Smooth muscle cell (in vitro differentiated cells): ENCODE data around the gene INF2. TPM values are rescaled to one million over a fixed set of nuclear protein-coding genes. Genes with fewer than 3 reads are reported as not detected.

ENCODE experiments used
- DNase-seq: peaks from one replicate; lab custom pipeline; 2025; ENCODE audit not compliant: unreplicated experiment; lab: John Stamatoyannopoulos, UW
- H2AFZ ChIP-seq: fragments of 200-600 bp; sonication (generic); 2 replicates; pipeline ENCODE4 v1.6.0; 2016; ENCODE audit warnings: antibody characterized with exemption, low read depth, mild to moderate bottlenecking
- H3F3A ChIP-seq: fragments of 200-600 bp; sonication (generic); 2 replicates; pipeline ENCODE4 v1.6.0; 2017; ENCODE audit warnings: antibody characterized with exemption, low read depth
- H3K27ac ChIP-seq: fragments of 200-600 bp; sonication (generic); 2 replicates; pipeline ENCODE4 v1.5.1; 2016; ENCODE audit warnings: low read depth, mild to moderate bottlenecking
- H3K27me3 ChIP-seq: fragments of 200-600 bp; sonication (generic); 2 replicates; pipeline ENCODE4 v1.6.1; 2016; ENCODE audit warnings: low read depth, mild to moderate bottlenecking
- H3K36me3 ChIP-seq: fragments of 200-600 bp; sonication (generic); 2 replicates; pipeline ENCODE4 v1.5.1; 2016; ENCODE audit warnings: low read depth
- H3K4me1 ChIP-seq: fragments of 200-600 bp; sonication (generic); 2 replicates; pipeline ENCODE4 v1.5.1; 2016; ENCODE audit warnings: low read depth
- H3K4me2 ChIP-seq: fragments of 200-600 bp; sonication (generic); 2 replicates; pipeline ENCODE4 v1.6.0; 2016; ENCODE audit warnings: mild to moderate bottlenecking
- H3K4me3 ChIP-seq: fragments of 200-600 bp; sonication (generic); 2 replicates; pipeline ENCODE4 v1.5.1; 2016; ENCODE audit warnings: mild to moderate bottlenecking
- H3K79me2 ChIP-seq: fragments of 200-600 bp; sonication (generic); 2 replicates; pipeline ENCODE4 v1.6.0; 2016; ENCODE audit warnings: low read depth, mild to moderate bottlenecking
- H3K9ac ChIP-seq: fragments of 200-600 bp; sonication (generic); 2 replicates; pipeline ENCODE4 v1.6.0; 2016; ENCODE audit warnings: low read depth
- H3K9me3 ChIP-seq: fragments of 200-600 bp; sonication (generic); replicated peaks from 2 replicates; pipeline ENCODE4 v1.5.1; 2016; ENCODE audit warnings: low read depth
- H4K20me1 ChIP-seq: fragments of 200-600 bp; sonication (generic); 2 replicates; pipeline ENCODE4 v1.6.0; 2016; ENCODE audit warnings: low read depth
- WGBS: methylation state at CpG from one replicate; pipeline ENCODE4 v1.1.7; 2016; ENCODE audit warnings: low lambda C conversion rate; 5-methylcytosine and 5-hydroxymethylcytosine counted together
- polyA plus RNA-seq: library from polyadenylated mRNA; unstranded; fragments of >200 nt; fragmentation: Nextera tagmentation; extraction: Ambion mirVana; gene quantifications from 2 replicates; pipeline ENCODE4 v1.2.1, GENCODE V29; 2016
- total RNA-seq: library from RNA; depleted of rRNA; stranded (reverse); fragments of >200 nt; gene quantifications from 2 replicates; pipeline ENCODE4 v1.2.3, GENCODE V29; 2014
- TF ChIP-seq, protein P1 (sequence below): fragments of 200-600 bp; sonication (generic); IDR thresholded peaks from 2 replicates; pipeline ENCODE4 v1.5.1; 2017; ENCODE audit warnings: borderline replicate concordance, mild to moderate bottlenecking, antibody characterized with exemption; ENCODE audit not compliant: insufficient read depth, poor library complexity, severe bottlenecking

Gene INF2
- total and polyA plus RNA-seq, 2 experiments from 2014 or later = 19.9 to 29.8 TPM

DNA sequence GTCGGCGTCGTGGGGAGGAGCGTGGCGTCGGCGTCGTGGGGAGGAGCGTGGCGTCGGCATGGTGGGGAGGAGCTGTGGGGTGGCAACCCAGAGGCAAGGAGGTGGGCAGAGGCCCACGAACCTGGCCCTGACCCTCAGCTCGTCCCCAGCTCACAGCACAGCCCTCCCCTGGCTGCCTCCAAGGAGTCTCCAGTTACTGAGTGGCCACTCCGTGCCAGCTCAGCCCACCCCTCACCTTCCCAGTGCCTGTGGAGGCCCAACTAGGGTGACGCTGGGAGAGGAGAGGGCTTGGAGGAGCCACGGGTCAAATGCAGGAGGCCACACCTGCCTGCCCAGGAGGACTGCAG lies 40.4 kb downstream of the INF2 start:
- TF ChIP-seq, protein P1, sequence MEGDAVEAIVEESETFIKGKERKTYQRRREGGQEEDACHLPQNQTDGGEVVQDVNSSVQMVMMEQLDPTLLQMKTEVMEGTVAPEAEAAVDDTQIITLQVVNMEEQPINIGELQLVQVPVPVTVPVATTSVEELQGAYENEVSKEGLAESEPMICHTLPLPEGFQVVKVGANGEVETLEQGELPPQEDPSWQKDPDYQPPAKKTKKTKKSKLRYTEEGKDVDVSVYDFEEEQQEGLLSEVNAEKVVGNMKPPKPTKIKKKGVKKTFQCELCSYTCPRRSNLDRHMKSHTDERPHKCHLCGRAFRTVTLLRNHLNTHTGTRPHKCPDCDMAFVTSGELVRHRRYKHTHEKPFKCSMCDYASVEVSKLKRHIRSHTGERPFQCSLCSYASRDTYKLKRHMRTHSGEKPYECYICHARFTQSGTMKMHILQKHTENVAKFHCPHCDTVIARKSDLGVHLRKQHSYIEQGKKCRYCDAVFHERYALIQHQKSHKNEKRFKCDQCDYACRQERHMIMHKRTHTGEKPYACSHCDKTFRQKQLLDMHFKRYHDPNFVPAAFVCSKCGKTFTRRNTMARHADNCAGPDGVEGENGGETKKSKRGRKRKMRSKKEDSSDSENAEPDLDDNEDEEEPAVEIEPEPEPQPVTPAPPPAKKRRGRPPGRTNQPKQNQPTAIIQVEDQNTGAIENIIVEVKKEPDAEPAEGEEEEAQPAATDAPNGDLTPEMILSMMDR = no peak
- Histone ChIP-seq H3K4me3 (no peak overlapping the region), H3F3A (no peaks in the 10 kb centered on the region), H3K79me2 (no peaks in the 10 kb centered on the region), H3K27me3 (no peaks in the 10 kb centered on the region), H4K20me1 (no peaks in the 10 kb centered on the region), H3K9me3 (no peaks in the 10 kb centered on the region), H2AFZ (no peak overlapping the region), H3K9ac (no peak overlapping the region), H3K36me3 (no peaks in the 10 kb centered on the region), H3K4me2 (no peak overlapping the region), H3K27ac (no peak overlapping the region), H3K4me1 (peaks cover 7% of the 10 kb centered on the region)
- DNase-seq = no peak
- 83% methylated on average over 4 of the region's 16 CpGs for WGBS

DNA sequence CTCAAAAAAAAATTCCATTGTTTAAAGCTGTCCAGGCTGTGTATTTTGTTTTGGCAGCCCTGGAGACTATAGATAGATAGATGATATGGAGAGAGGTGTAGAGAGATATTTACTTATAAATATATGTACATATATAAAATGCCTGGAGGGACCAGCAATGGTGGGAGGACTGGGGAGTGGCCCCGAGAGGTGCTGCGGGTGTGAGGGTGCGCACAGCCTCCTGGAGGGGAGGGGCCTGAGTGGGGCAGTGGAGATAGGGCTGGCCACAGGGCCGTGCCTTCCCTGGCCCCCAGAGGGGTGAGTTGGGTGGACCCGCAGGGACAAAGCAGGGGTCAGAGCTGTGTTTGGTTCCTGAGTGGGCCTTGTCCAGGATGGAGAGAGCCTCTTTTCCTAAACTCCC lies 41.1 kb downstream of the INF2 start:
- 82% methylated on average over 5 of the region's 5 CpGs for WGBS
- Histone ChIP-seq H3K4me1 (no peaks in the 10 kb centered on the region), H3K9ac (no peak overlapping the region), H3K4me2 (no peak overlapping the region), H3K4me3 (no peak overlapping the region), H3F3A (no peaks in the 10 kb centered on the region), H3K27ac (no peak overlapping the region), H2AFZ (no peak overlapping the region), H3K27me3 (no peaks in the 10 kb centered on the region), H3K9me3 (no peaks in the 10 kb centered on the region), H4K20me1 (no peaks in the 10 kb centered on the region), H3K79me2 (no peaks in the 10 kb centered on the region), H3K36me3 (no peaks in the 10 kb centered on the region)
- no peak for DNase-seq
- TF ChIP-seq, protein P1 = no peak

DNA sequence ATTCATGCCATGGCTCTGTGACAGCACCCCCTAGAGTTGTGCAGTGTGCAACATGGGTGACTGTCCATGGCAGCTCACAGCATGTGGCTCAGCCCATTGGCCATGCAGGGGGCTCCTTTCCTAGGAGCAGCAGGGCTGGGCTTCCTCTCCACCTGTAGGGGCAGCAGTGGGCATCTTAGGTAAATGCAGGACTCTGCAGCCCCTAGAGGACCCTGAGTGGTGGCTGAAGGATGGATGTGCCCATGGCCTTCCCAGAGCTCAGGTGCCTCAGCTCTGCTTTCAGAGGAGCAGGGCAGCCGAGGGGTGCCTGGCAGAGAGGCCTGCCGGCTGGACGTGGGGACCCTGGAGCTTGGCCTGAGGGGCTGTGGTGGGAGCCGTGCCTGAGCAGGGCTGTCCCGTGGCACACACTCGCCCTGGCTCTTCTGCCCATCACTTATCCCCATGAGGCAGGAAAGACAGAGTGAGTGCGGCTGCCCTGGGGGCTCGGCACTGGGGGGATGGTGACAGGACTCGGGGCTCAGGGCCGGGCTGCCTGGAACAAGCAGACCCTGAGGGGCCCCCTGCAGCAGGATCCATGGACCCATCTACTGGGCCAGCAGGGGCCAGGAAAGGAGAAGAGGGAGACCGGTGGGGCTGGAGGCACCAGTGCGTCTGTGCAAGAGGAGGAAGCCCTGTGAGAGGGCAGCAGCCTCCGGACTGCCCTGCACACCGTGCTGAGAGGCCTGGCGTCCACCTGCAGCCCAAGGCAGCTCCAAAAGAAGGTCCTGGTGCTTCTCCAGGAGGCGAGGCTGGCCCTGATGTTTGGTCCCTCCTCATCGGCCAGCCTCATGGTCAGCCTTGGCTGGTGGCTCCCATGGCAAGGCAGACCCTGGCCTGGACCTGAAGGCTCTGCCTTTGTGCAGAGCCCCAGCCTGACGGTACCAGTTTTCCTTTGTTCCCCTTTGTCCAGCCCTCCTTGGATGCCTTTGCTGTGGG lies 42.2 kb downstream of the INF2 start:
- no peak overlapping the region for H3K9ac ChIP-seq
- H3K4me2 ChIP-seq = no peak overlapping the region
- no peaks in the 10 kb centered on the region for H4K20me1 ChIP-seq
- 91% methylated on average over 18 of the region's 18 CpGs for WGBS
- H2AFZ ChIP-seq = no peak overlapping the region
- H3F3A ChIP-seq = no peaks in the 10 kb centered on the region
- H3K4me1 ChIP-seq = no peaks in the 10 kb centered on the region
- no peaks in the 10 kb centered on the region for H3K36me3 ChIP-seq
- H3K4me3 ChIP-seq = no peak overlapping the region
- no peaks in the 10 kb centered on the region for H3K79me2 ChIP-seq
- H3K27me3 ChIP-seq = no peaks in the 10 kb centered on the region
- no peak for DNase-seq
- TF ChIP-seq, protein P1 = peak; percentile 34
- no peaks in the 10 kb centered on the region for H3K9me3 ChIP-seq
- no peak overlapping the region for H3K27ac ChIP-seq
